NCI-H526 treated with DMSO at 0.1 percent for 48 hours (cell line): Measurements from ENCODE around the gene DLEC1.

ENCODE experiments used
- DNase-seq: peaks from one replicate; lab custom pipeline; 2025; lab: John Stamatoyannopoulos, UW

DLEC1 gene

GRCh38 chr3:38137615-38138348, 98.8 kb downstream of the DLEC1 start:
- DNase-seq, result no peak

- peak; percentile 4 for DNase-seq
Observed at GRCh38 chr3:38138349-38139190, 99.6 kb downstream of the DLEC1 start, which contains the start of gene MYD88. TSS of gene MYD88 (plus strand) at chr3:38138661. CDS start at chr3:38138701, 40 bp downstream.

GRCh38 chr3:38139191-38139590, 100.2 kb downstream of the DLEC1 start:
- peak; percentile 21 for DNase-seq

- DNase-seq, result no peak
Observed at GRCh38 chr3:38139652-38140051, 100.6 kb downstream of the DLEC1 start.

GRCh38 chr3:38140326-38141172, 101.5 kb downstream of the DLEC1 start:
- no peak for DNase-seq

- DNase-seq, result no peak
Observed at GRCh38 chr3:38141173-38141951, 102.4 kb downstream of the DLEC1 start.

- DNase-seq, result no peak
Observed at GRCh38 chr3:38141952-38142273, 102.9 kb downstream of the DLEC1 start.

GRCh38 chr3:38142959-38143358, 104.0 kb downstream of the DLEC1 start:
- no peak for DNase-seq

- DNase-seq, result no peak
Observed at GRCh38 chr3:38143511-38143910, 104.5 kb downstream of the DLEC1 start.

- DNase-seq, result no peak
Observed at GRCh38 chr3:38146504-38146903, 107.5 kb downstream of the DLEC1 start.

- DNase-seq, result no peak
Observed at GRCh38 chr3:38147421-38147820, 108.4 kb downstream of the DLEC1 start.

- DNase-seq, result no peak
Observed at GRCh38 chr3:38148311-38148882, 109.4 kb downstream of the DLEC1 start.

- no peak for DNase-seq
Observed at GRCh38 chr3:38149708-38150107, 110.7 kb downstream of the DLEC1 start.

- DNase-seq, result no peak
Observed at GRCh38 chr3:38150780-38151528, 111.9 kb downstream of the DLEC1 start.

GRCh38 chr3:38151667-38152265, 112.8 kb downstream of the DLEC1 start:
- DNase-seq, result no peak

- no peak for DNase-seq
Observed at GRCh38 chr3:38152609-38153008, 113.6 kb downstream of the DLEC1 start.

- no peak for DNase-seq
Observed at GRCh38 chr3:38153221-38153620, 114.2 kb downstream of the DLEC1 start.

GRCh38 chr3:38154033-38154494, 115.1 kb downstream of the DLEC1 start:
- no peak for DNase-seq

GRCh38 chr3:38154625-38155255, 115.7 kb downstream of the DLEC1 start:
- DNase-seq, result no peak
